DMS53 (cell line): ENCODE results near the gene DUSP22.
"Not testable (repeated sequence)": the region's sequence is repeated elsewhere in the genome, so short reads cannot be mapped to it uniquely, and the experiment has no call there.

Experiments
- DNase-seq: peaks from one replicate; lab custom pipeline; 2025; lab: John Stamatoyannopoulos, UW

DUSP22 gene

GRCh38 chr6:324116-324728 lies 31.9 kb downstream of the DUSP22 start:
- no peak for DNase-seq

- DNase-seq, result no peak
Observed at GRCh38 chr6:324729-325125, 32.4 kb downstream of the DUSP22 start.

- DNase-seq, result not testable (repeated sequence)
Observed at GRCh38 chr6:325161-325860, 33.0 kb downstream of the DUSP22 start.

- not testable (repeated sequence) for DNase-seq
Observed at GRCh38 chr6:326066-326465, 33.8 kb downstream of the DUSP22 start.

GRCh38 chr6:326896-327537 lies 34.7 kb downstream of the DUSP22 start:
- DNase-seq, result no peak

- no peak for DNase-seq
Observed at GRCh38 chr6:327538-328116, 35.3 kb downstream of the DUSP22 start.

- no peak for DNase-seq
Observed at GRCh38 chr6:328136-328670, 35.9 kb downstream of the DUSP22 start.

GRCh38 chr6:328924-329323 lies 36.6 kb downstream of the DUSP22 start:
- DNase-seq, result no peak

GRCh38 chr6:329888-330691 lies 37.8 kb downstream of the DUSP22 start:
- no peak for DNase-seq

- DNase-seq, result no peak
Observed at GRCh38 chr6:330948-331347, 38.7 kb downstream of the DUSP22 start.

- no peak for DNase-seq
Observed at GRCh38 chr6:331622-332521, 39.6 kb downstream of the DUSP22 start.

- no peak for DNase-seq
Observed at GRCh38 chr6:332671-333070, 40.4 kb downstream of the DUSP22 start.

GRCh38 chr6:333379-334002 lies 41.2 kb downstream of the DUSP22 start:
- DNase-seq, result no peak

- no peak for DNase-seq
Observed at GRCh38 chr6:334536-335510, 42.5 kb downstream of the DUSP22 start.

- no peak for DNase-seq
Observed at GRCh38 chr6:335572-335971, 43.3 kb downstream of the DUSP22 start.

- no peak for DNase-seq
Observed at GRCh38 chr6:336159-337114, 44.1 kb downstream of the DUSP22 start.

GRCh38 chr6:337805-338368 lies 45.6 kb downstream of the DUSP22 start:
- no peak for DNase-seq

- no peak for DNase-seq
Observed at GRCh38 chr6:338815-339262, 46.6 kb downstream of the DUSP22 start.
